MM.1S (cell line): ENCODE measurements around the gene OR51E2.

Experiments used
- CTCF ChIP-seq: fragments of 300-600 bp; sonication (generic); IDR thresholded peaks from 2 replicates; pipeline ENCODE4 v1.5.1; 2016; ENCODE audit warnings: antibody characterized with exemption, low read length, mixed read lengths
- EZH2 ChIP-seq: fragments of 300-600 bp; sonication (generic); optimal IDR thresholded peaks from 2 replicates; pipeline ENCODE3; 2017; ENCODE audit warnings: low read depth, mild to moderate bottlenecking, antibody characterized with exemption, low read length, mixed read lengths
- EZH2phosphoT487 ChIP-seq: fragments of 300-600 bp; sonication (generic); IDR thresholded peaks from 2 replicates; pipeline ENCODE4 v1.6.1; 2018; ENCODE audit warnings: antibody characterized with exemption, low read length

GRCh38 chr11:4641501-4641900 lies 56.2 kb downstream of the OR51E2 start:
- TF ChIP-seq CTCF: no peak
- no peak for TF ChIP-seq EZH2phosphoT487
- TF ChIP-seq EZH2: no peak
